Activated naive CD4-positive, alpha-beta T cell treated with anti-CD3 and anti-CD28 coated beads for 36 hours (primary cell): Measurements from ENCODE around the gene DUSP8. TPM values are rescaled to one million over a fixed set of nuclear protein-coding genes. Genes with fewer than 3 reads are reported as not detected.
A peak's percentile ranks its signal among the peaks of the same experiment; 100 is the strongest.
"Not testable (repeated sequence)": the region's sequence is repeated elsewhere in the genome, so short reads cannot be mapped to it uniquely, and the experiment has no call there.

Experiments
- CTCF ChIA-PET: fragments of 350-600 bp; sonication (Branson Sonifier 250); formaldehyde crosslinking; loops from one replicate; lab custom pipeline; 2021; ENCODE audit warnings: antibody characterized with exemption; lab: Charles Lee
- DNase-seq: peaks from one replicate; pipeline ENCODE4 v3.0.0-alpha.2; 2020
- H3K27ac Mint-ChIP-seq: one replicate; pipeline ENCODE4 v1.8.0; 2021; ENCODE audit warnings: mild to moderate bottlenecking, mixed read lengths
- H3K27me3 Mint-ChIP-seq: one replicate; pipeline ENCODE4 v1.8.0; 2021; ENCODE audit warnings: low read depth, mixed read lengths
- H3K36me3 Mint-ChIP-seq: one replicate; pipeline ENCODE4 v1.8.0; 2021; ENCODE audit warnings: low read depth, mixed read lengths
- H3K4me1 Mint-ChIP-seq: one replicate; pipeline ENCODE4 v1.8.0; 2021; ENCODE audit warnings: low read depth, mixed read lengths
- H3K4me3 Mint-ChIP-seq: one replicate; pipeline ENCODE4 v1.8.0; 2021; ENCODE audit warnings: mild to moderate bottlenecking, moderate library complexity, mixed read lengths
- H3K9me3 Mint-ChIP-seq: one replicate; pipeline ENCODE4 v1.8.0; 2021; ENCODE audit warnings: mixed read lengths
- intact Hi-C: fragments of 100-400 bp; cut with micrococcal nuclease; formaldehyde crosslinking; loops from one replicate; pipeline ENCODE4 v1.15.1; 2023
- total RNA-seq, 2 experiments: library from RNA; stranded (reverse); gene quantifications; one replicate each; pipeline ENCODE4 v1.2.3, GENCODE V29; 2021

The DUSP8 gene
- total RNA-seq, 2 experiments from 2014 or later = 2.9 to 3.0 TPM

DNA sequence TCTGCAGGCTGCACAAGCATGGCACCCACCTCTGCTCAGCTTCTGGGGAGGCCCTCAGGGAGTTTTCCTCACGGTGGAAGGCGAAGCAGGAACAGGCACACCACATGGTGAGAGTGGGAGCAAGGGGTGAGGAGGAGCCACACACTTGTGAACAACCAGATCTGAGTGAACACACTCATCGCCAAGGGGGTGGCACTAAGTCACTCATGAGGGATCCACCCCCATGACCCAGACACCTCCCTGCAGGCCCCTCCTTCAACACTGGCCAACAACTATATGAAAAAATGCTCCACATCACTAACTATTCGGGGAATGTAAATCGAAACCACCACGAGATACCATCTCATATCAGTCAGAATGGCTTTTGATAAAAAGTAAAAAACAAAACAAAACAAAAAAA lies 26.7 kb upstream of the DUSP8 start:
- no peaks in the 10 kb centered on the region for H3K9me3 Mint-ChIP-seq

DNA sequence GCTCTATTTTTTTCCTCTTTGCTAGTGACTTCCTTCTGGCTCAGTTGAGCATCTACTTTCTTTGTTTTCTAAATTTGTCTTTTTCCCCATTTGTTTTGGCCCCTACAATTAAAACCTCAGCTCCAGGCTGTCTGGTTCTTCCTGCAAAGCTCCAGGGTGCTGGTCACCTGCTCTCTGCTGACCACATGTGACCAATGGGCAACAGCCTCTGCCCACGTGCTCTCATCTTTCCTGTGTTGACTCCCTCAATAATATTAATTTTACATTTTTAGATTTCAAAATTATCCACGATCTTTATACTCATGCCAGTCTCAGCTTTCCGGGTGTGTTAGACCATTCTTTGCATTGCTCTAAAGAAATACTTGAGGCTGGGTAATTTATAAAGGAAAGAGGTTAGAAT lies 26.3 kb upstream of the DUSP8 start:
- peaks cover 19% of the 10 kb centered on the region for H3K27me3 Mint-ChIP-seq
- intact Hi-C loops, DNase-seq, H3K27ac Mint-ChIP-seq, H3K4me3 Mint-ChIP-seq, H3K9me3 Mint-ChIP-seq, H3K36me3 Mint-ChIP-seq, H3K4me1 Mint-ChIP-seq: not testable (repeated sequence)
- CTCF ChIA-PET = interaction anchor here (1.4 kb wide), 1 partner anchor 54 kb away, joined by 4 read pairs; no protein-coding TSS in a partner anchor

More for the DNA sequence above, 26.7 kb upstream of the DUSP8 start:
- peaks cover 19% of the 10 kb centered on the region for H3K27me3 Mint-ChIP-seq
- peaks cover 5% of the 10 kb centered on the region for H3K4me1 Mint-ChIP-seq
- CTCF ChIA-PET = interaction anchor here (0.9 to 1.4 kb wide), 4 partner anchors 24 to 54 kb away, joined by 3 to 5 read pairs (median 4); no protein-coding TSS in a partner anchor
- H3K27ac Mint-ChIP-seq = no peak overlapping the region
- no peaks in the 10 kb centered on the region for H3K36me3 Mint-ChIP-seq
- no peak for DNase-seq
- intact Hi-C loops = no loop called here
- no peak overlapping the region for H3K4me3 Mint-ChIP-seq

DNA sequence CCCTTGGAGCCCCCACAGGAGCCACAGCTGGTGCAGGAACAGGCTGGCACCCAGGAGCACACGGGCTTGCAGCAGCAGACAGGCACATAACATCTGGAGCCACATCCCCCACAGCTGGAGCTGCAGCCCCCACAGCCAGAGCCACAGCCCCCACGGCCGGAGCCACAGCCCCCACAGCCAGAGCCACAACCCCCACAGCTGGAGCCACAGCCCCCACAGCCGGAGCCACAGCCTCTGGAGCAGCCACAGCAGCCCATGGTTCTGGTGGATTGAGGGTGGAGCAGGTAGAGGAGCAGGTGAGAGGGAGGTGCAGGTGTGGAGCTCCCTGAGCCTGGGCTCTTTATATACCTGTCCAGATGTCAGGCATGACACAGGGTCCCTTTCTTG lies 25.9 kb upstream of the DUSP8 start, which contains the start of gene KRTAP5-2:
Gene KRTAP5-2 (minus strand): TSS at position 301 of the 387 bp plus-strand sequence. CDS start 44 bp downstream, at position 257.
- no peak for DNase-seq
- Mint-ChIP-seq H3K36me3 (no peaks in the 10 kb centered on the region), H3K27ac (no peak within 1 kb of the TSS), H3K4me3 (no peak within 1 kb of the TSS), H3K4me1 (peaks cover 5% of the 10 kb centered on the region), H3K9me3 (no peaks in the 10 kb centered on the region), H3K27me3 (peaks cover 19% of the 10 kb centered on the region)
- intact Hi-C loops = no loop called here
- CTCF ChIA-PET = interaction anchor here (1.4 to 1.7 kb wide), 2 partner anchors 23 to 55 kb away, joined by 4 to 5 read pairs; no protein-coding TSS in a partner anchor

DNA sequence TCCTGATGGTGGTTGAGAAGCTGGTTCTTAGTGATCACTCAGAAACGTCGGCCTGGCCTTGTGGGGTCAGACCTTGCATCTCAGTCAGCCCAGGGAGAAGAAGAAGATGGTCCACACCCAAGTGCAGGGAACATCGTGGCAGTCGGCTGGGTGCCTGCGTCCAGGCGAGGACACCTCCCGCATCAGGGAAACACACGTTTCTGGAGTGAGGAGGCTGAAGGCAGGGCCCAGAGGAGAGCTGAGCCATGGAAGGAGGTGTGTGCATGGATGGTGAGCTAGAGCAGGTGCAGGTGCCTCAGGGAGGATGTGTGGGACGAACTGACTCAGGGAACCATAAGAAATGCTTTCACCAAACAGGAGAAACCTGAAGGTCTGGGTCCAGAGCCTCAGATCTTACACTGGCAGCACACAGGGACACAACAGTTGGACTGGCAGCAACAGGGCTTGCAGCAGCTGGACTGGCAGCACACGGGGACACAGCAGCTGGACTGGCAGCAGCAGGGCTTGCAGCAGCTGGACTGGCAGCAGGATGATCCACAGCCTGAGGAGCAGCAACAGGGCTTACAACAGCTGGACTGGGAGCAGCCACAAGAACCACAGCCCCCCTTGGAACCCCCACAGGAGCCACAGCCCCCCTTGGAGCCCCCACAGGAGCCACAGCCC lies 25.4 kb upstream of the DUSP8 start:
- Mint-ChIP-seq H3K27me3 (peaks cover 18% of the 10 kb centered on the region), H3K4me3 (no peak overlapping the region), H3K4me1 (peaks cover 5% of the 10 kb centered on the region), H3K9me3 (no peaks in the 10 kb centered on the region), H3K27ac (no peak overlapping the region), H3K36me3 (no peaks in the 10 kb centered on the region)
- CTCF ChIA-PET = interaction anchor here (0.7 to 1.7 kb wide), 3 partner anchors 23 to 55 kb away, joined by 3 to 5 read pairs (median 4); no protein-coding TSS in a partner anchor
- DNase-seq = no peak
- intact Hi-C loops = no loop called here

DNA sequence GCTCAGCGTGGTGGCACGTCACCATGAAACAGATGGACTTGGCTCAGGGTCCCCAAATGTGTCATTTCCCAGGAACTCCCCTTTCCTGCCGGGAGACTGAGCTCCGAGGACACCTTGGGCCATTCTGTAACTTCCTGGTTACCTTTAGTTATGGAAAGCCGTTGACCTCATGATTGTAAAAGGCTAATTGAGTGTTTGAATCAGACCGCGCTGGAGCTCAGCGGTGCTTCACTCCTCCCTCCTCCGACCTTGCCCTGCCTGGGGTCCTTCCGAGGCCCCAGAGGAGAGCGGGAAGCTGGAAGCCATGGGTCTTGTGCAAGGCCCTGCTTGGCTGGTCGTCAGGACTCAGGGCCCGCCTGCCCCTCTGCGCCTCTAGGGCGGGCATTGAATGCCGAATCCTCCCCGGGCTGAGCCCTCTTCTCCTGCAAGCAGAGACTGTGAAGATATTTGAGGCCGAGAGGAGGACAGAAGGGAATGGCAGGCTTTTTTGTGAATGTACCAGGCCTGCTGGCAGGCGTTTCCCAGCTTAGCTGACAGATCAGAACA lies 24.6 kb upstream of the DUSP8 start:
- H3K36me3 Mint-ChIP-seq, H3K9me3 Mint-ChIP-seq, H3K27ac Mint-ChIP-seq, H3K4me3 Mint-ChIP-seq, DNase-seq, H3K4me1 Mint-ChIP-seq, intact Hi-C loops: not testable (repeated sequence)
- peaks cover 17% of the 10 kb centered on the region for H3K27me3 Mint-ChIP-seq
- CTCF ChIA-PET = interaction anchor here (0.6 to 3.6 kb wide), 4 partner anchors 9 to 32 kb away, joined by 3 to 21 read pairs (median 4); partner anchors contain the start of gene KRTAP5-5

DNA sequence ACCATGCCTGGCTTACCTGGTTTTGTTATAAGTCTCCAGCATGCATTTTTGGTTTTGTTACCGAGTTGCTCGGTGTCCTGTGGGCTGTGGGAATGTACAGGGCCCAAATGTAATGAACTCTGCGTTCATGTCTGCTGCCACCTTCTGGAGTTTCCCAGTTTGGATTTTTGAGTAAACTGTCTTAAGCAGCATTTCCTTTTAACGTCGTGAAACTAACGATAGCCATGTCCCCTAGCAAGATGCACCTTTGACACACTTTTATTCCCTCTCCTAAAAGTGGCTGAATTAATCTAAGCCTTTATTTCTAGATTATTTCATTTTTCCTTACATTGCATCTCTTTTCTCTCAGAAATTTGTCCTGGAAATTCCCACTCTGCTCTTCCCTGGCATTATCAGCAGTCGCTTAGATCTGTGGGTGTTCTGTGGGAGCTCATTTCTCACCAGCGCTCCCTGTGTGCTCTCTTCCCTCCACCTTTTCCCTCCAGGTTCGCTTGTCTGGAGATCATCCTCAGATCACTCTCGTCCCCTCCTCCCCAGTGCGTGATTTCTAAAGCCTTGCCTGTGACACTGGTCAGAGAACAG lies 24.0 kb upstream of the DUSP8 start:
- not testable (repeated sequence) for H3K4me3 Mint-ChIP-seq, H3K4me1 Mint-ChIP-seq, H3K36me3 Mint-ChIP-seq, H3K27ac Mint-ChIP-seq, H3K9me3 Mint-ChIP-seq, DNase-seq
- CTCF ChIA-PET = interaction anchor here (0.6 to 3.6 kb wide), 9 partner anchors 9 to 85 kb away, joined by 3 to 21 read pairs (median 4); partner anchors contain the start of gene KRTAP5-5
- intact Hi-C loops = loop anchor here (1.0 kb wide), 1 partner anchor 32 kb away; no protein-coding TSS in a partner anchor
- H3K27me3 Mint-ChIP-seq = peaks cover 17% of the 10 kb centered on the region

DNA sequence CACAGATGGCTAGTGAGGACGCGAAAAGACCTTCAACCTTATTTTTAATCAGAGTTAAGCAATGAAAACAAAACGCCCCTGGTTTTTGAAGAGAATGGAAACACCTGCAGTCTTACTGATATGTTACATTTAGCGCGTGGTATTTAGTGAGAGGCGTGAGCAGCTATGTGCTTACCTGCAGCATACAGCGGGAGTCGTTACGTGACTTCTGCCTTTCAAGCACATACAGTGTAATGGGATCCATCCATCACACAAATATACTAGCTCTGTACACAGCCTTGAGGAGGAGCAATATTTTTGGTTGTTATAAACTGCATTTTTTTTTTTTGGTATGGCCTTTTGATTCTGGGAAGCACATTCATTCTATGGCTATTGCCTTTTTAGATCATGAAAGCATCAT lies 20.6 kb upstream of the DUSP8 start:
- Mint-ChIP-seq H3K4me1 (peaks cover 13% of the 10 kb centered on the region), H3K27ac (no peak overlapping the region)
- CTCF ChIA-PET = interaction anchor here (0.9 kb wide), 1 partner anchor 60 kb away, joined by 3 read pairs; no protein-coding TSS in a partner anchor

DNA sequence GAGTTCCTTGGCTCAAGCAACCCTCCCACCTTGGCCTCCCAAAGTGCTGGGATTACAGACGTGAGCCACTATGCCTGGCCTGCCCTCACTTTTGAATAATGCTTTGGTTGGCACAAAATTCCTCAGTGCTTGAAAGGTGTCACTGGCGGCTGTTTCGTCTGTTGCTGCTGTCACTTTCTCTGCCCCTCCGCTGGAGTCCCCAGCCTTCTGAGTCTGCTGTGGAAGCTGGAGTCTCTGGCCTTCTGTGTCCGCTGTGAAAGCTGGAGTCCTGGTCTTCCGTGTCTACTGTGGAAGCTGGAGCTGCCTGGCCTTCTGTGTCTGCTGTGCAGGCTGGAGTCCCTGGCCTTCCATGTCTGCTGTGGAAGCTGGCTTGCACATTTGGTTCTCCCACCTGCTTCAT lies 17.9 kb upstream of the DUSP8 start:
- peaks cover 2% of the 10 kb centered on the region for H3K9me3 Mint-ChIP-seq
- H3K4me1 Mint-ChIP-seq = peaks cover 14% of the 10 kb centered on the region
- peaks cover 5% of the 10 kb centered on the region for H3K27me3 Mint-ChIP-seq
- intact Hi-C loops = no loop called here
- H3K4me3 Mint-ChIP-seq = no peak overlapping the region
- CTCF ChIA-PET = no interaction called here
- peaks cover 7% of the 10 kb centered on the region for H3K36me3 Mint-ChIP-seq
- DNase-seq = no peak
- H3K27ac Mint-ChIP-seq = no peak overlapping the region

More for the DNA sequence above, 20.6 kb upstream of the DUSP8 start:
- Mint-ChIP-seq H3K36me3 (peaks cover 7% of the 10 kb centered on the region), H3K4me3 (no peak overlapping the region), H3K27me3 (peaks cover 18% of the 10 kb centered on the region), H3K9me3 (peaks cover 2% of the 10 kb centered on the region)
- DNase-seq = no peak
- intact Hi-C loops = no loop called here

DNA sequence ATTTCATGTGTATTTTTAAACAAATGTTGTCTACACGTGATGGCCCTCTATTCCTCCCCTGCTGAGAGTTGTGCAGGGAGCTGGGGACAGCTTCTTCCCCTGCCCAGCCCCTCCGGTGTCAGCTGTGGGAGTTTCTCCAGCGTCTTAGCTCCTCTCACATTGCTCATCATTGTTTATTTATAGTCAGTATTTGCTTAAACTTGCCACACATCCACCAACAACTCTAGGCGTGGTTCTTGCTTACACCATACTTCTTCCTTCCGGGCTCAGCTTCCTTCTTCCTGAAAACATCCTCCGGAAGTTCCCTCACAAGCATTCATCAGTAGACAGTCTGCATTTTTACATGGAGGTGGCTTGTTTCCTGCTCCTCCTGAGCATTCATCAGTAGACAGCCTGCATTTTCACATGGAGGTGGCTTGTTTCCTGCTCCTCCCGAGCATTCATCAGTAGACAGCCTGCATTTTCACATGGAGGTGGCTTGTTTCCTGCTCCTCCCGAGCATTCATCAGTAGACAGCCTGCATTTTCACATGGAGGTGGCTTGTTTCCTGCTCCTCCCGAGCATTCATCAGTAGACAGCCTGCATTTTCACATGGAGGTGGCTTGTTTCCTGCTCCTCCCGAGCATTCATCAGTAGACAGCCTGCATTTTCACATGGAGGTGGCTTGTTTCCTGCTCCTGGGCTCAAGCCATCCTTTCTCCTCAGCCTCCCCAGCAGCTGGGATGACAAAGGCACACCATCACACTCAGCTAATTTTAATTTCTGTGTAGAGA lies 17.3 kb upstream of the DUSP8 start:
- Mint-ChIP-seq H3K4me3 (peak overlapping the region; percentile 53), H3K4me1 (peaks cover 14% of the 10 kb centered on the region), H3K27ac (peak overlapping the region; percentile 89)
- DNase-seq = peak; percentile 27
- intact Hi-C loops, H3K27me3 Mint-ChIP-seq, H3K36me3 Mint-ChIP-seq, H3K9me3 Mint-ChIP-seq: not testable (repeated sequence)
- CTCF ChIA-PET = interaction anchor here (0.6 to 2.2 kb wide), 6 partner anchors 10 to 137 kb away, joined by 3 to 12 read pairs (median 3); no protein-coding TSS in a partner anchor

DNA sequence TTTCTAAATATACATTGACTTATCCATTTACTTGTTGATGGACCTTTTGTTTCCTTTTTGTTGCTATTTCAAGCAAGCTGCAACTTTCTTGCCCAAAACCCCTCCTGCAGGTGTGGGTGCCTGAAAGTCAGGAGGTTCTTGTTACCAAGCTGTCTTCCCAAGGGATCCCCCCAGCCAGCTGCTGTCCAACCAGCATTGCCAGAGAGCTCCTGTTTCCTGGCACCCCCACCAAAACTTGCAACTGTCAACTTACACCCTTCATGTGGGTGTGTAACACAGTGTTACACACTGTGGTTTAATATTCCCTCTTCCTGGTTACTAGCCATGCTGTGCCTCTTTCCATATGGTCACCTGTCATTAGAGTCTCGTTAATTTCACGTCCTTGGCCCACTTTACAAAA lies 14.6 kb upstream of the DUSP8 start:
- CTCF ChIA-PET = interaction anchor here (0.8 to 0.9 kb wide), 2 partner anchors 9 to 12 kb away, joined by 3 read pairs; no protein-coding TSS in a partner anchor
- peaks cover 2% of the 10 kb centered on the region for H3K9me3 Mint-ChIP-seq
- no peak for DNase-seq
- intact Hi-C loops = no loop called here
- H3K4me1 Mint-ChIP-seq = peaks cover 19% of the 10 kb centered on the region
- peaks cover 11% of the 10 kb centered on the region for H3K27me3 Mint-ChIP-seq
- H3K36me3 Mint-ChIP-seq = peaks cover 7% of the 10 kb centered on the region
- H3K27ac Mint-ChIP-seq = no peak overlapping the region
- no peak overlapping the region for H3K4me3 Mint-ChIP-seq

DNA sequence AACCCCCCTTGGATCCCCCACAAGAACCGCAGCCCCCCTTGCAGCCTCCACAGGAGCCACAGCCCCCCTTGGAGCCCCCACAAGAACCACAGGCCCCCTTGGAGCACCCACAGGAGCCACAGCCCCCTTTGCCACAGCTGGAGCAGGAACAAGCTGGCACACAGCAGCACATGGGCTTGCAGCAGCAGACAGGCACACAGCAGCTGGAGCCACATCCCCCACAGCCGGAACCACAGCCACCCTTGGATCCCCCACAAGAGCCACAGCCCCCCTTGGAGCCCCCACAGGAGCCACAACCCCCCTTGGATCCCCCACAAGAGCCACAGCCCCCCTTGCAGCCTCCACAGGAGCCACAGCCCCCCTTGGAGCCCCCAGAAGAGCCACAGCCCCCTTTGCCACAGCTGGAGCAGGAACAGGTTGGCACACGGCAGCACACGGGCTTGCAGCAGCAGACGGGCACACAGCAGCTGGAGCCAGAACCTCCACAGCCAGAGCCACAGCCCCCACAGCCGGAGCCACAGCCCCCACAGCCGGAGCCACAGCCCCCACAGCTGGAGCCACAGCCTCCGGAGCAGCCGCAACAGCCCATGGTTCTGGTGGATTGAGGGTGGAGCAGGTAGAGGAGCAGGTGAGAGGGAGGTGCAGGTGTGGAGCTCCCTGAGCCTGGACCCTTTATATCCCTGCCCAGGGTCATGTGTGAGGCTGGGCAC lies 12.7 kb upstream of the DUSP8 start, which contains the start of gene KRTAP5-1:
Gene KRTAP5-1 (minus strand): TSS at position 623 of the 710 bp plus-strand sequence. CDS start 34 bp downstream, at position 589.
- H3K9me3 Mint-ChIP-seq, H3K4me3 Mint-ChIP-seq, CTCF ChIA-PET, H3K27ac Mint-ChIP-seq, DNase-seq, intact Hi-C loops, H3K36me3 Mint-ChIP-seq, H3K27me3 Mint-ChIP-seq: not testable (repeated sequence)
- H3K4me1 Mint-ChIP-seq = peaks cover 19% of the 10 kb centered on the region
